NCI-H1048 (cell line): ENCODE data around the gene MECP2.

Experiments used
- DNase-seq: peaks from one replicate; lab custom pipeline; 2025; lab: John Stamatoyannopoulos, UW

The MECP2 gene

DNA sequence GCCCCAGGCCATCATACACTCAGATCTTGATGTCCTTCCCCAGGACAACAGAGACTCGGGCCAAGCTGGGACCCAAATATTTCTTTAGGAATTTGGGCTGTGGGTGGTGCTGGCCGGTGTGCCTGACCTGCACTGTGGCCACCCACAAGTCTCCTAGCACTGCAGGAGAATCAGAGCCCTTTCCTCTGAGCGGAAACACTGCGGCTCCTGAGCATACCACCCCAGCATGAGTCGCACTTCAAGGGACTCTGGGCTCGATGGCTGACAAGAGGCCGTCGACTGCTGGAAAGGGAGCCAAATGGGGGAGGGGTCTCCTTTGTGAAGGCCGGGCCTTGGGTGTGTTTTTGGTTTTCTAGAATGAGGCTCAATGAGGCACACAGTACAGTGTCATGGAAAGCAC, 64.9 kb downstream of the MECP2 start:
- DNase-seq = no peak

DNA sequence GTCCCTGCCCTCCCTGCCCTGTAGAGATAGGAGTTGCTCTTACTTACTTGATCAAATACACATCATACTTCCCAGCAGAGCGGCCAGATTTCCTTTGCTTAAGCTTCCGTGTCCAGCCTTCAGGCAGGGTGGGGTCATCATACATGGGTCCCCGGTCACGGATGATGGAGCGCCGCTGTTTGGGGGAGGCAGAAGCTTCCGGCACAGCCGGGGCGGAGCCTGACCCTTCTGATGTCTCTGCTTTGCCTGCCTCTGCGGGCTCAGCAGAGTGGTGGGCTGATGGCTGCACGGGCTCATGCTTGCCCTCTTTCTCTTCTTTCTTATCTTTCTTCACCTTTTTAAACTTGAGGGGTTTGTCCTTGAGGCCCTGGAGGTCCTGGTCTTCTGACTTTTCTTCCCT, 65.4 kb downstream of the MECP2 start:
- DNase-seq = no peak

DNA sequence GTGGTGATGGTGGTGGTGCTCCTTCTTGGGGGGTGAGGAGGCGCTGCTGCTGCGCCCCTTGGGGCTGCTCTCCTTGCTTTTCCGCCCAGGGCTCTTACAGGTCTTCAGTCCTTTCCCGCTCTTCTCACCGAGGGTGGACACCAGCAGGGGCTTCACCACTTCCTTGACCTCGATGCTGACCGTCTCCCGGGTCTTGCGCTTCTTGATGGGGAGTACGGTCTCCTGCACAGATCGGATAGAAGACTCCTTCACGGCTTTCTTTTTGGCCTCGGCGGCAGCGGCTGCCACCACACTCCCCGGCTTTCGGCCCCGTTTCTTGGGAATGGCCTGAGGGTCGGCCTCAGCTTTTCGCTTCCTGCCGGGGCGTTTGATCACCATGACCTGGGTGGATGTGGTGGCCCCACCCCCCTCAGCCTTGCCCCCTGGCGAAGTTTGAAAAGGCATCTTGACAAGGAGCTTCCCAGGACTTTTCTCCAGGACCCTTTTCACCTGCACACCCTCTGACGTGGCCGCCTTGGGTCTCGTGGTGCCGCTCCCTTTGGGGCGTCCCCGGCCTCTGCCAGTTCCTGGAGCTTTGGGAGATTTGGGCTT, 66.7 kb downstream of the MECP2 start:
- DNase-seq = no peak

DNA sequence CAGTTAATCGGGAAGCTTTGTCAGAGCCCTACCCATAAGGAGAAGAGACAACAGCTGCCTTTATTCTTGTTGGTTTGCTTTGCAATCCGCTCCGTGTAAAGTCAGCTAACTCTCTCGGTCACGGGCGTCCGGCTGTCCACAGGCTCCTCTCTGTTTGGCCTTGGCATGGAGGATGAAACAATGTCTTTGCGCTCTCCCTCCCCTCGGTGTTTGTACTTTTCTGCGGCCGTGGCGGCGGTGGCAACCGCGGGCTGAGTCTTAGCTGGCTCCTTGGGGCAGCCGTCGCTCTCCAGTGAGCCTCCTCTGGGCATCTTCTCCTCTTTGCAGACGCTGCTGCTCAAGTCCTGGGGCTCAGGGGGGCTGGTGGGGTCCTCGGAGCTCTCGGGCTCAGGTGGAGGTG, 67.3 kb downstream of the MECP2 start:
- DNase-seq = no peak

DNA sequence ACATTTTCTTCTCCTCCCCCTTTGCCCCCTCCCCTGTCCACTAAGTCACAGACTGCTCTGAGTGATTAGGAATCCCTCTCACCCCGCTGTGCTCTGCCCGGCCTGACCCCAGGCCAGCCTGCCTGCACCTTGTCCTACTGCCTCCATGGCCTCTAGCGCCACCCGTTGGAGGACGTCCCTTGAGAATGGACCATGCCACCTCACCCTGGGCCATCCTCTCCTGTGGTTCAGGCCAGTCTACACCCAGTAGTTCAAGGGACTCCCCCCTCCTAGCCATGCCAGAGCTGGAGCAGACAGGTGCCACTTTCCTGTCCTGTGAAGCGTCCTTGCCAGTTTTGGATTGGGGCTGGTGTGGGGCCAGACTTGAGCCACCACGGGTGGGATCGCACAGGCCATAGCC, 68.1 kb downstream of the MECP2 start:
- no peak for DNase-seq

DNA sequence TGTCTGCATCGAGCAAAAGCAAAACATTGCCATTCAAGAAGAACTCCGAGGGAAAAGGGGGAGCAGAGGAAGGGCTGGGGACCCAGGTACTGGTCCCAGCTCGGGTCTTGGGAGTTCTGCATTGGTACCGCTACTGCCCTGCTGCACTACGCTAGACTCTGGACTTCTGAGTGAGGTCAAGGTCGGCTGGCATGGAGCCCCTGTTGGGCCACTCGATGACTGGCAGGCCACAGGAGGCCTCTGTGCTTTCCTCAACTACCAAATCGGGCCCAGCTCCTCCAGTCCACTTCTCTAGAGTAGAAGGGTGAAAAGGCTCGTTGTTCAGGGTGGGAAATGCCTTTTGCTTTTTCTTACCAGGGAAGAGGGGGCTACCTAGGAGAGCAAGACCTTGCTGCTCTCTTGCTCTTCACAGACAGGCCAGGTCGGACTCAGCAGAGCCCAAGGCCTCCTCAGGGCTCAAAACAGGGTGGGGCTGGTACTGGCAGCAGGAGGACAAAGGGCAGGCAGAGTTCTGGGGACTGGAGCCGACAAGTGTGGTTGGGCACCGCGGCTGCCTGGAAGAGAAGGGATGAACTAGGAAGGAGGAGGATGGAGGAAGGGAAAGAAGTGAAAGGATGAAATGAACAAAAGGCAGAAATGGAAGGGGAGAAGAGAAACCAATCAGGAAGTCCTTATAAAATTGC, 68.9 kb downstream of the MECP2 start:
- no peak for DNase-seq

DNA sequence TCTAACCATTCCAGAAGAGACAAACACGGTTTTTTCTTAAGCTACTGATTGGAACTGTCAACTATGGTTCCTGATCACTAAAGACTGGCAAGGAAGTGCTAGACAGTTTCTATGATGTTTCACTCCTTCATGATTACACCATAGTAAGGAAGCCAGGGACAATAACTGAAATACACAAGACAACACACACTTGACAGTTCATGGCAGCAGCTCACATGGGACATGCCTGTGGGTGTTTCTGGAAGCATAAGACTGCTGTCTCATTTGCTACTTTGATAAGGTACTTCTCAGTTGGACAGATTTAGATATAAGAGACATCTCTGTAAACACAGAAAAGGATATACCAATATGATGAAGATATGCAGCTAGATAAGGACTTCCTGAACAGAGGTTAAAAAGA, 69.5 kb downstream of the MECP2 start:
- DNase-seq = no peak

DNA sequence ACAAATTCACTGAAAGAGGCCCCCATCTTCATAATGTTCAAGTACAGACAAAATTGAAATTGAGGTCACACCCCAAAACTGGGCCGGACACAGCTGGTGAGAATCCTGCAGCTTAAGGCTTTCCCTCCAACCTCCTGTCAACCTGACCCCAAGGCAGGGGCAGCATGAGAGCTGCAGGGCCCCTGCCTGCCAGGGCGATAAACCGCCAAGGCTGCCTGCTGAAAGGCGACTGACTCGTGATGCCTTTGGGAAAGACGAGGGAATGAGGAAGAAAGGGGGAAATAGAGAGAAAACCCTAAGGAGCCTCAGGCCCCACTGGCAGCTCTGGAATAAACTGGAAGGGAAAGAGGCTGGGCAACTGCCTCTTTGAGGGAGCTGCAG, 70.5 kb downstream of the MECP2 start:
- DNase-seq = no peak

DNA sequence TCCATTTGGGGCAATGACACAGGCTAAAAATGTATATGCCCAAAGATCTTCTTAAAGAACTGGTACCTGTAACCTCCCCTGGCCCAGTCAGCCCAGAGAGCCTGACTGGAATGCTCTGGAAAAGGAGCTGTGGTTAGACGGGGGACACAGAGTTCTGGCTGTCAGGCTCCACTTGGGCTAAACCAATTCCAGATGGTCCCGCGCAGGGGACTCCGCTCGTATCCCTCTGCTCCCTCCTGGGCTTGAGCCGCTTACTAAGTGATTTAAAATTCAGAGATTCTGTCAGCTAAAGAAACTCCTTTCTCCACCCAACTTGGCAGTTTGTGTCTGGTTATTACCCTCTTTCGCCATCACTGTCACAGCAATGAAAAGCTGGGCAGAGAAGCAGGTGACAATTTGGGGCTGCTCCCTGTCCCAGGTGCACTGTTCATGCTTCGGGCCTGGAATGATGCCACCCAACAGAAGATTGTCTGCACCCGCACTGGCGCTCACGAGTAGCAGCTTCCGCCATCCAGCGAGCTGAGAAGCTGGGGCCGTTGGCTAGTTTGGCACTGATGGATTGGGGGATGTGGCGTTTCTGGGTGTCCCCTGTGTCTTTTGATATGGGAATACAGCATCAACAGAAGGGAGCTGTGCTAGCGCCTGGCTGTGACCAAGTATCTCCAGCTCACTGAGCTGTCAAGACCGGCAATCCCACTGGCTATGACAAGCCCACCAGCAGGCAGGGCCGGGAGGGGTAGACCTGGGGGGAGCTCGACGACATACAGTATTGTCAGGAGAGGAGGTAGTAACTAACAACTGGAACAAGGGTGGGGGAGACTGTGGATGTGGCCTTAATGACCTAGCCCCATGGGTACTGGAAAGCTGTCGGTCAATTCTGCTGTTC, 71.1 kb downstream of the MECP2 start:
- DNase-seq = no peak

DNA sequence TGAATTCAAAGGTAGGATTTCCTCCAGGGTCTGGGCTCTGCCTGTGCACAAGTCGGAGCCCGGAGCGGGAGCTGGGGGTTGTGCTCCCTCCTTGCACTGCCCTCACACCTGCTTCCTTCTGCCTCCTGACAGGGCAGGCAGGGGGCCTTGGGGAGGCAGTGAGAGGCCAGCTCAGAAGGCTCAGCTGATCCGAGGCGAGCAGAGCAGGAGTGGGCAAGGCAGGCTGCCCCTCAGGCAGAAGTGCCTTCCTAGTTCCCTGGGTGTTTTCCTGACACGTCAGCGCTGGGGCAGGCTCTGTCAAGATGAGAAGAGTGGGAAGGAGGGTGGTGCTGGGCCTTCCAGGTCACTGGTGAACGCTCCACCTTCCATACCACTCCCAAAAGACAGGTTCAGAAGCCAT, 72.3 kb downstream of the MECP2 start:
- no peak for DNase-seq

DNA sequence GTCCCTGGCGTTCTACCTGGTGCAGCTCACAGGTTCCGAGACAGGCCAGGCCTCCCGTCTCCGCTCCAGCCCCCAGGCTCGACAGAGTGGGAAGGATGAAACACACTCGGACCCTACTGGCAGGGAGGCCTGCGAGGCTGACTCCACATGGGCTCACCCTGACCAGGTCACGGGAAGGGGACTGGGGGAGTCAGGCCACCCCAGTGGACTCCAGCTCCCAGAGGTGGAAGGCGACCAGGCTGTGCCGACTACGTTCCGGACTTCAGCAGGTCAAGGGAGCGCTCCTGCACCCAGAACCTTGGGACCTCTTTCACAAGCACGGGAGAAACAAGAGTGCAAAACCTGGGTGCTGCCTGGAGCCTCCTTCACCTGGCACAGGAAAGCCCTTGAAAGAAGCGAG, 73.2 kb downstream of the MECP2 start:
- DNase-seq = no peak

DNA sequence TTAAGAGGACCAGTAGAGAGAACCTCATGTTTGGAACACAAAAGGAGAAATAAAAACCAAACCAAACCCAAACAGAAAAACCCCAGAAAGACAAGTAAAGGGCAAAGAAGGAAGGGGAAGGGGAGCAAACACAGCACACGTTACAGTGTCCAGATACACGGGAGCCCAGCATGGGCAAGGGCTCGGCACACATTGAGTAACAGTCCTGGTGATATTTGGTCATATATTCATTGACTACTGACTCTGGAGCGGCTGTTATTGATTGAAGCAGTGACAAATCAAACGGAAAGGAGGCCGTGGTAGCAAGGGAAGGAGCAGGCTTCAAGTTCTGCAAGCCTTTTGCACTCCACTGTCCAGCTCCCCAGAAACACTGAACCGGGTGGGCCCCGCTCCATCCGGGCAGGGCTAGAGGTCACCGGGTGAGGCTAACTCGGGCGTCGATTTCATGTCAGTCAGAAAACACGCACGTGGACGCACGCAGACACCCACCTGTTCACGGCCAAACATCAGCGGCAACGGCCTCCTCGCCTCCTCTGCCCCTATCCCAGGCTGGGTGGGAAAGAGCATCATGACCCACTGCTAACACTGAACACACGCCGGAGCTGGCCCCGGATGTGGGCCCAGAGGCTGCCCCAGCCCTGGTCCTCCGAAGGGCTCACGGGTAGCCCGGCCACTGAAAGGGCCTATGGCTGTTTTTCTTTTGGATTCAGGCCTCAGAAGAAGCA, 74.1 kb downstream of the MECP2 start:
- DNase-seq = no peak

DNA sequence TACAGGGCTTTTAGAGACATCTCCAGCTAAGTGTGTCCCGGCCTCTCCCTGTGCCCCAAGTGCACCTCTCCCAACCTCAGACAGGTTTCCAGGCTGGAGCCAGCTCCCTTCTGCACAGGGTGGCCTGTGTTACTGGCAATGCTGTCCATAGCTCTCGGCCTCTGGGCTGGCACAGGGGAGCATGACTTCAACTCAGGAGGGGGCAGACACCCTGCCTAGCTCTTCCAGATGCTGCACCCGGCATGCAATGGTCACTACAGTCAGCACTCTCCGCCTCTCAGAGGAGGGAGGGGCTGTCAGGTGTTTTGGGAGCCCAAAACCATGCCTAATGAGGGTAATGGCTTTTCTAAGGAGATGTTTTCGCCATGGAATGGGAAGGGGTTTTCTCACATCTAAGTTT, 75.4 kb downstream of the MECP2 start:
- DNase-seq = no peak

DNA sequence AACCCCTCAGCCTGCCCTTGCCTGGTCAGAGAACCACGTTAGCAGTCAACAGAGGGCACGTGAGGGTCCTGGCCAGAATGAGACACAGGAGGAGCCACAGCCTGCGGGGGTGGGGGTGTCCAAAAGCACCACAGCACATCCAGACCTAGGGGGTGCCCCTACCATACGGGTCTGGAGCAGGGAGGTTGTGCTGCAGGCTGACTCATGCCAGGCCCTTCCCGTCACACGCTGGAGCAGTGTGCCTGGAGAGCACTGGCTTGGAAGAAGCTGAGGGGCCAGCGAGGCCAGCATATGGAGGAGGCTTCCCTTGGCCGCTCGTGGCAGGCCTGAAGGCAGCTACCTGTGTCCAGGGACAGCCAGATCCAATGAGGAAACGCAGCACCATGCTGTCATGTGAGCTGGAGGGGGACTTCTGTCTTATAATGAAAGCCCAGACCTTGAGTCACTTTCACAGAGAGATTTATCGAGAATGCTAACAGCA, 76.3 kb downstream of the MECP2 start:
- no peak for DNase-seq

DNA sequence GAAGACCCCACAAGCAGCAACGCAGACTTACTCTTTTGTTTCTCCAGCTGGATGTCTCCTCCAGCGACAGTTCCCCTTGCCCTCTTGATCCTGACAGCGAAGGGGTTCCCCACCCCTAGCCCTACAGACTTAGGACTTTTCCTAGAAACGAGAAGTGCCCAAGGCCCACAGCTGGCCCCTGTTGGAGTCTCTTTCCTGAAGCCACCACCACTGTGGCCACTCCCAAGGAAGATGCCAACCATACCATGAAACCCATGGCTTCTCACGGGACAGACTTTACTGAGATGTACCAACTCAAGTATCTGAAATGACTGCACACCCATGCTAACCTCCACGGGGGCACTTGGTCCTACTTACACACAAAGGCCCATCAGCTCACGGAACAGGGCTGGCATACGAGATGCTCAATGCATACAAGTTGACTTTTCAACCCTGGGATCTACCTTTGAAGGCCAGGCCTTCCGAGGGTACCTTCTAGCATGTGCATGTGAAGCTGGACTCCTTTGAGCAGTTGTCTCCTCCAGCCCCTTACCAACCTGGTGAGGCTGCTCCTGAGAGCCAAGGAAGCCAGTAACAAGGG, 76.9 kb downstream of the MECP2 start:
- no peak for DNase-seq

DNA sequence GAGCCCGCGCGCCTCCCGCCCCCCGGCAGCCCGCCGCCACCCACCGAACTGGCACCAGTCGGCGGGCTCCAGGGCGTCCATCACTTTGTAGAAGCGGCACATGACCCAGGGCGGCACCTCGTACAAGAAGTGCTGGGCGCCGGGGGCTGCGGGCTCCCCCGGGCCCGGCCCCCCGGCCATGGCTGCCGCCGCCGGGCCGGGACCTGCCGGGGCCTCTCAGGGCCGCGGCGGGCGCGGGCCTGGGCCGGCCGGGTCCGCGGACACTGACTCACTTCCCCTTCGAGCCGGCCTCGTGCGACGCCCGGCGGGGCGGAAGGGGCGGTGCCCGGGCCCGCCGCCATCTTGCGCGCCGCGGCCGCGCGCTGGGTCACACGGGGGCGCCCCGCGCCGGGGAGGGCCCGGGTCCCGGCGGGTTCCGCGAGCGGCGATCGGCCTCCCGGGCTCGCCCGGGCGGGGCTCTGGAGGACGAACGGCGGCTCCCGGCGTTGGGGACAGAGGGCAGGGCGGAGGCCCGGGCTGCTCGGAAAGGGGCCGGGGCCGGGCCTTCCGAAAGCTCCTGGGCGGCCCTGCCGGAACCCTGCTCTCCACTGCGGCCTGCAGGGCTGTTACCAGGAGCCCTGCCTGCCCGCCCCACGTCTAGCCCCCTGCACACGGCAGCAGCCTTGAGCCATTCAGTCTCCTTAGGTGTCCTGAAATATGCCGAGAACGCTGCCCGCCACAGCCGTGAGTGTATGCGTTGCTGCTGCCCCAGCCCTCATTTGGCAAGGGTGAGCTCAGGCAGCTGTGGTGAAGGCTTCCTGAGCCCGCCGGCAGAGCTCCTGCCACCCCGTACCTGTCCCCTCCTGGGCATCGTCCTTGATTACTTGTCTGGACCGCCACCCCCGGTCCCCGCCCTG, 77.6 kb downstream of the MECP2 start, which contains the start of gene IRAK1:
Gene IRAK1 (minus strand): TSS at position 270 of the 896 bp plus-strand sequence. CDS start 90 bp downstream, at position 180.
- no peak for DNase-seq

DNA sequence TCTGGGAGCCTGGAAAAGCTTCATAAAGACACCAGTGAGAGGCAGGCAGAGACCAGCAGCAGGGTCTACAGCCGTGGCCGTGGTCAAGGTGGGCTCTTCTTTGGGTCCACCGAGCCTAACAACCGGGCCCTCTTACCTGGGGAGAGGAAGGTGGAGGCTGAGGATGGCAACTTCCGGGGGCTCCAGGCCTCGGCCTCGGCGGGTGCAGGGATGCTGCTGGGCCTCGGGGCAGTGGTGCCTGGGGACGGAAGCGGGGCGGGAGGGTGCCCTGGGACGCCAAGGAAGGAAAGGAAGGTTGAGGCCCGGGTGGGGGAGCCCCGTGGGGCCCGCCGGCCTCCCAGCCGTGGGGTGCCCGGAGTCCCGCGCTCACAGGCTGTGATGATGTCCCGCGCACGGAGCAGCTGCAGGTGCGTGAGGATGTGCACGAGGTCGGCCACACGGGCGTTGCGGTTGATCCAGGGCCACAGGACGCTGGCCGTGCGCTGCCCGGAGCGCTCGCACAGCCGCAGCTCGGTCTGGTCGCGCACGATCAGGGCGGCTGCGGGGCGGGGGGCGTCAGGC, 78.4 kb downstream of the MECP2 start:
- no peak for DNase-seq

DNA sequence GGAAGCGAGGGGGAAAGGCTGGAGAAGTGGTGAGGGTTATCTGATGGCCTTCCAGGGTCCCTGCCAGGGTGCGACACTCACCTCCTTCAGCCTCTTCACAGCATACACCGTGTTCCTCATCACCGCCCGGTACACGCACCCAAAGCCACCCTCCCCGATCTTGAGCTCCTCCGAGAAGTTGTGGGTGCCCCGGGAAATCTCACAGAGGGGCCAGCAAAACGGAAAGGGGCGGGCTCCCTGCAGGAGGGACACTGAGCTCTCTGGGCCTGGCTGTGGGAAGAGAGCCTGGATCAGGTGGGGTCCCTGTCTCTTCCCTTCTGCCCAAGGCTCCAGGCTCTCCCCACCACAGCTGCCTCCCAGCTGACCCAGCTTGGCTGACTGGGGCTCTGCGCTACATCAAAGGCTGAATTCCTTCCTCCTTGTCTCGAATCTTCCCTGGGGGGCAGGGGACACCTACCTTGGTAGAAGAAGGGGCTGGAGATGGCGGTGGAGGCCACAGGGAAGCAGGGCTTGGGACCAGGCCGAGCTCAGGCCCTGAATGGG, 78.9 kb downstream of the MECP2 start:
- no peak for DNase-seq

DNA sequence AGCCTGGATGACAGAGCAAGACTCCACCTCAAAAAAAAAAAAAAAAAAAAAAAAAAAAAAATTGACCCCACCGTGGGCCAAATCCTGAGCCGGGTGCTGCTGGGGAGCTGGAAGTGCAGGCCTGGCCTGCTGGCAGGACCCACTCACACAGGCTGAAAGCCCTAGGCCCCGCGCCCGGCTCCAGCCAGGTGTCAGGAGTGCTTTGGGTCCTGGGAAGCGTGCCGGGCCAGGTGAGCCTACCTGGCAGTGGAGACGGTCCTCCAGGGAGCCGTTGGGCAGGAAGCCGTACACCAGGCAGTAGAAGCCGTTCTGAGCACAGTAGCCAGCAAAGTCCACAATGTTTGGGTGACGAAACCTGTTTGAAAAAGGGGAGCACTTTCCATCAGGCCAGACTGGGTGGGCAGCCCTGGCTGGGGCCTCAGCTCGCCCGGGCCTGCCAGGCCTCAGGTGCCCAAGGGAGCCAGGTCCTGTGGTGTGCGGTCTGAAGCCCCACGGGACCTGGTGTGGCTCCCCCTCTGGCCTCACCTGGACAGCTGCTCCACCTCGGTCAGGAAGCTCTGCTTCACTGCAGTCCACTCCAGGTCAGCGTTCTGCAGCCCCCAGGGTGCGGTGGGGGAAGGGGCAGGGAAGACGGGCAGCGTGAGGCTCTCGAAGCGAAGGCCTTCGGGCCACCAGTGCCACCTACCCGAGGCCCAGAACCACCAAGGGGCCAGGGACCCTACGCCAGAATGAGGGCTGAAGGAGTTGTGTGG, 79.6 kb downstream of the MECP2 start:
- DNase-seq = no peak
